ENCODE data around the gene TSPAN15.

The TSPAN15 gene

DNA sequence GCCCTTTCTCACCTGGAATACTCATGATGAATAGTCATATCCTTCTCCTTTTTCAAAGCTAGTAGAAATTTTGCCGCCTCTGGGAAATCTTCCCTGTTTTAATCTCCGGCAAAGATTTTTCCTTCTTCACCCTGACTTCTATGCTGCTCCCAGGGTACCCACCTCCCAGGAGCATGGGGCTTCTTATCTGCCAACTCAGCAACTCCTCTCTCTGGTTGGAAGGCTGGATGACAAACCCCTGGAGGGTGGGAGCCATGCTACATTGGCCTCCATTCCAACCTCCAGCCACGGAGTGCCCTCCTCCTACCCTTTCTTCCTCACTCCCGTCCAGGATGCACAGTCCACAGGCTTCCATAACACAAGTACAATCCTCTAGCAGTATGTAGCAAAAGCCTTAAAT, 102.1 kb downstream of the TSPAN15 start:
- no peak for DNase-seq (ENCODE audit: low read depth)

DNA sequence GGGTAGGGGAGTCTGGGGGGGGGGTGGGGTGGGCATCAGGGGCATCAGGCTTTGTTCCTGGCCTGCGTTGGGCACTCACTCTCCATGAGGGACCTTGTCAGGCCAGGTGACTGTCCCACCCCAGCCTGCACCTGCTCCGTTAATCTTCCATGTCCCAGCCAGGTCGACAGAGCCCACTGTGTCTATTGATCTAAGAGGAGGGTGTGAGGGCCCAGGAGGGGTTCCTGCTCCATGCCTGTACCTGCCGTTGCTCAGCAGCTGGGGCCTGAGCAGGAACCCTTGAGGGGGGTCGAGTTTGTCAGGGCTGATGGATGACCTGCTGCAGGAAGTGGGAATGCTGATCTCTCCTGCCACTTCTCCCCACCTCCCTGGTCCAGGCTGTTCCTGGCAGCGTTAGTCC, 103.3 kb downstream of the TSPAN15 start:
- no peak for DNase-seq (ENCODE audit: low read depth)

Measured in activated T-cell treated with anti-CD3 and anti-CD28 coated beads for 24 hours (primary cell).